Coronary artery (tissue), 2 donors: ENCODE measurements around the gene PRMT3.

ENCODE experiments used
- DNase-seq: peaks from one replicate; pipeline ENCODE4 v3.0.0-alpha.2; 2017; ENCODE audit warnings: low spot score
- H3K27ac ChIP-seq, 2 donors: fragments of 200-600 bp; sonication (generic); one replicate each; pipeline ENCODE4 v1.5.1; 2016 to 2019
- H3K4me3 ChIP-seq: fragments of 200-600 bp; sonication (generic); 2 replicates; pipeline ENCODE4 v1.5.1; 2016; ENCODE audit warnings: mild to moderate bottlenecking, moderate library complexity
- TF ChIP-seq, protein P1 (sequence below): fragments of 200-600 bp; sonication (generic); IDR thresholded peaks from one replicate; pipeline ENCODE4 v1.5.1; 2019; ENCODE audit warnings: antibody characterized with exemption

The PRMT3 gene

DNA sequence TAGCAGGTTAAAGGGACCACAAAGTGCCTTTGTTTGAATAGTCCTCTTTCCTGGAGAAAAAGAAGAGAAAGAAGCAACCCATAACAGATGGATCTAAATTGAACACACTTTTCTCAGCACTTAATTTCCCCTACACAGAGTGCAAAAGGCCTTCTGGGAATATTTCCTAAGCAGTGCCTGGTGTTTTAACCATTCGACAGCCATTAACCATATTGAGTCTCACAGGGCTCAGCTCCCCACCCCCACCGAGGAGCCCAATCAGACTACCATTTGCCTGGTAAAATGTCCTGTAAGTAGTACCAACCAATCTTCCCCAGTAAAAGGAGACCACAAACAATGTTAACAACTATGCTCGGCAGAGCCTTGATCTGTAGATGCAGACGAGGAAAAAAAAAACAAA is 171.2 kb downstream of the PRMT3 start:
- TF ChIP-seq, protein P1, sequence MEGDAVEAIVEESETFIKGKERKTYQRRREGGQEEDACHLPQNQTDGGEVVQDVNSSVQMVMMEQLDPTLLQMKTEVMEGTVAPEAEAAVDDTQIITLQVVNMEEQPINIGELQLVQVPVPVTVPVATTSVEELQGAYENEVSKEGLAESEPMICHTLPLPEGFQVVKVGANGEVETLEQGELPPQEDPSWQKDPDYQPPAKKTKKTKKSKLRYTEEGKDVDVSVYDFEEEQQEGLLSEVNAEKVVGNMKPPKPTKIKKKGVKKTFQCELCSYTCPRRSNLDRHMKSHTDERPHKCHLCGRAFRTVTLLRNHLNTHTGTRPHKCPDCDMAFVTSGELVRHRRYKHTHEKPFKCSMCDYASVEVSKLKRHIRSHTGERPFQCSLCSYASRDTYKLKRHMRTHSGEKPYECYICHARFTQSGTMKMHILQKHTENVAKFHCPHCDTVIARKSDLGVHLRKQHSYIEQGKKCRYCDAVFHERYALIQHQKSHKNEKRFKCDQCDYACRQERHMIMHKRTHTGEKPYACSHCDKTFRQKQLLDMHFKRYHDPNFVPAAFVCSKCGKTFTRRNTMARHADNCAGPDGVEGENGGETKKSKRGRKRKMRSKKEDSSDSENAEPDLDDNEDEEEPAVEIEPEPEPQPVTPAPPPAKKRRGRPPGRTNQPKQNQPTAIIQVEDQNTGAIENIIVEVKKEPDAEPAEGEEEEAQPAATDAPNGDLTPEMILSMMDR = no peak
- no peak for DNase-seq
- no peak overlapping the region for H3K27ac ChIP-seq

More for the DNA sequence above, 171.2 kb downstream of the PRMT3 start:
- H3K4me3 ChIP-seq = no peak overlapping the region
